ENCODE data around the gene TRIM25. TPM values are rescaled to one million over a fixed set of nuclear protein-coding genes. Genes with fewer than 3 reads are reported as not detected.

The TRIM25 gene
- total RNA-seq, 5 donors from 2014 or later (not counting 1 experiment from before 2014, with no cell fraction given), result 41.4 to 59.7 (median 56.1) TPM

GRCh38 chr17:56898874-56899273 is 15.0 kb downstream of the TRIM25 start:
- H3K36me3 ChIP-seq (ENCODE audit: control insufficient read depth in 2 of 2, extremely low read depth in 1 of 2, insufficient read depth in 1 of 2, low read length in 1 of 2), result peaks cover 35 to 92% of the 10 kb centered on the region in 2 donors
- H3K27me3 ChIP-seq (replicated peaks in 1 of 2; ENCODE audit: control insufficient read depth in 2 of 2, extremely low read depth in 1 of 2, insufficient read depth in 2 of 2, low read length in 1 of 2), result no peaks in the 10 kb centered on the region
- WGBS (ENCODE audit: insufficient coverage), result 77% methylated on average over 6 of the region's 9 CpGs
- ATAC-seq (replicated peaks in 1 of 4) (no peak), DNase-seq (no peak)
- Mint-ChIP-seq H3K36me3 (peaks cover 74% of the 10 kb centered on the region), H3K27ac (no peak overlapping the region), H3K4me1 (peaks cover 0 to 8% (median 0%) of the 10 kb centered on the region in 3 donors), H3K27me3 (no peaks in the 10 kb centered on the region), H3K4me3 (no peak overlapping the region), H3K9me3 (no peaks in the 10 kb centered on the region)
- H3K27ac ChIP-seq (ENCODE audit: low read length), result no peak overlapping the region
- H3K4me1 ChIP-seq (ENCODE audit: control insufficient read depth in 1 of 2, extremely low read depth in 1 of 2, insufficient read depth in 2 of 2, low read length in 2 of 2), result no peaks in the 10 kb centered on the region
- H3K9me3 ChIP-seq, result no peaks in the 10 kb centered on the region
- CTCF ChIA-PET, result interaction anchor here in 1 of 2 donors (0.6 kb wide), 1 partner anchor 1262 kb away, joined by 4 read pairs; no protein-coding TSS in a partner anchor
- H3K4me3 ChIP-seq (ENCODE audit: control insufficient read depth in 1 of 2, extremely low read depth in 1 of 2, low read length in 1 of 2), result no peak overlapping the region
- POLR2A ChIA-PET, result no interaction called here

GRCh38 chr17:56897646-56898424 is 16.0 kb downstream of the TRIM25 start:
- no peaks in the 10 kb centered on the region for H3K9me3 ChIP-seq
- ChIA-PET CTCF (interaction anchor here in 1 of 2 donors (0.6 kb wide), 1 partner anchor 24 kb away, joined by 3 read pairs; no protein-coding TSS in a partner anchor), POLR2A (no interaction called here)
- DNase-seq (no peak), ATAC-seq (replicated peaks in 1 of 4) (no peak)
- no peaks in the 10 kb centered on the region for H3K27me3 ChIP-seq (replicated peaks in 1 of 2; ENCODE audit: control insufficient read depth in 2 of 2, extremely low read depth in 1 of 2, insufficient read depth in 2 of 2, low read length in 1 of 2)
- H3K27ac ChIP-seq (ENCODE audit: low read length), result no peak overlapping the region
- no peaks in the 10 kb centered on the region for H3K9me3 Mint-ChIP-seq
- WGBS (ENCODE audit: insufficient coverage), result 91% methylated on average over 10 of the region's 14 CpGs
- H3K4me1 Mint-ChIP-seq, result peaks cover 0 to 8% (median 0%) of the 10 kb centered on the region in 3 donors
- no peak overlapping the region for H3K27ac Mint-ChIP-seq
- H3K4me1 ChIP-seq (ENCODE audit: control insufficient read depth in 1 of 2, extremely low read depth in 1 of 2, insufficient read depth in 2 of 2, low read length in 2 of 2), result no peaks in the 10 kb centered on the region
- no peaks in the 10 kb centered on the region for H3K27me3 Mint-ChIP-seq
- H3K36me3 Mint-ChIP-seq, result peaks cover 77% of the 10 kb centered on the region
- no peak overlapping the region for H3K4me3 Mint-ChIP-seq
- H3K4me3 ChIP-seq (ENCODE audit: control insufficient read depth in 1 of 2, extremely low read depth in 1 of 2, low read length in 1 of 2), result no peak overlapping the region
- H3K36me3 ChIP-seq (ENCODE audit: control insufficient read depth in 2 of 2, extremely low read depth in 1 of 2, insufficient read depth in 1 of 2, low read length in 1 of 2), result peaks cover 39 to 94% of the 10 kb centered on the region in 2 donors

GRCh38 chr17:56896968-56897359 is 16.9 kb downstream of the TRIM25 start:
- no peak overlapping the region for H3K27ac Mint-ChIP-seq
- Histone ChIP-seq H3K9me3 (no peaks in the 10 kb centered on the region), H3K27ac (ENCODE audit: low read length) (no peak overlapping the region), H3K4me3 (ENCODE audit: control insufficient read depth in 1 of 2, extremely low read depth in 1 of 2, low read length in 1 of 2) (no peak overlapping the region), H3K27me3 (replicated peaks in 1 of 2; ENCODE audit: control insufficient read depth in 2 of 2, extremely low read depth in 1 of 2, insufficient read depth in 2 of 2, low read length in 1 of 2) (no peaks in the 10 kb centered on the region), H3K4me1 (ENCODE audit: control insufficient read depth in 1 of 2, extremely low read depth in 1 of 2, insufficient read depth in 2 of 2, low read length in 2 of 2) (no peaks in the 10 kb centered on the region), H3K36me3 (ENCODE audit: control insufficient read depth in 2 of 2, extremely low read depth in 1 of 2, insufficient read depth in 1 of 2, low read length in 1 of 2) (peaks cover 35 to 94% of the 10 kb centered on the region in 2 donors)
- peaks cover 77% of the 10 kb centered on the region for H3K36me3 Mint-ChIP-seq
- H3K4me3 Mint-ChIP-seq, result no peak overlapping the region
- CTCF ChIA-PET, result no interaction called here
- POLR2A ChIA-PET, result interaction anchor here in 1 of 2 donors (0.7 kb wide), 1 partner anchor 9 kb away, joined by 3 read pairs; no protein-coding TSS in a partner anchor
- H3K27me3 Mint-ChIP-seq, result no peaks in the 10 kb centered on the region
- 94% methylated on average over 2 of the region's 4 CpGs for WGBS (ENCODE audit: insufficient coverage)
- DNase-seq (no peak), ATAC-seq (replicated peaks in 1 of 4) (no peak)
- H3K4me1 Mint-ChIP-seq, result peaks cover 0 to 8% (median 0%) of the 10 kb centered on the region in 3 donors
- H3K9me3 Mint-ChIP-seq, result no peaks in the 10 kb centered on the region

GRCh38 chr17:56896217-56896967 is 17.5 kb downstream of the TRIM25 start:
- Mint-ChIP-seq H3K36me3 (peaks cover 71% of the 10 kb centered on the region), H3K27me3 (no peaks in the 10 kb centered on the region), H3K4me3 (no peak overlapping the region), H3K4me1 (peaks cover 0 to 8% (median 0%) of the 10 kb centered on the region in 3 donors), H3K27ac (no peak overlapping the region), H3K9me3 (no peaks in the 10 kb centered on the region)
- Histone ChIP-seq H3K9me3 (no peaks in the 10 kb centered on the region), H3K4me1 (ENCODE audit: control insufficient read depth in 1 of 2, extremely low read depth in 1 of 2, insufficient read depth in 2 of 2, low read length in 2 of 2) (no peaks in the 10 kb centered on the region), H3K27ac (ENCODE audit: low read length) (no peak overlapping the region), H3K36me3 (ENCODE audit: control insufficient read depth in 2 of 2, extremely low read depth in 1 of 2, insufficient read depth in 1 of 2, low read length in 1 of 2) (peaks cover 34 to 94% of the 10 kb centered on the region in 2 donors), H3K27me3 (replicated peaks in 1 of 2; ENCODE audit: control insufficient read depth in 2 of 2, extremely low read depth in 1 of 2, insufficient read depth in 2 of 2, low read length in 1 of 2) (no peaks in the 10 kb centered on the region), H3K4me3 (ENCODE audit: control insufficient read depth in 1 of 2, extremely low read depth in 1 of 2, low read length in 1 of 2) (no peak overlapping the region)
- POLR2A ChIA-PET, result interaction anchor here in 1 of 2 donors (0.6 to 0.7 kb wide), 2 partner anchors 8 to 844 kb away, joined by 3 read pairs; no protein-coding TSS in a partner anchor
- CTCF ChIA-PET, result no interaction called here
- DNase-seq (no peak), ATAC-seq (replicated peaks in 1 of 4) (no peak)
- WGBS (ENCODE audit: insufficient coverage), result 100% methylated on average over 1 of the region's 3 CpGs

- WGBS (ENCODE audit: insufficient coverage), result 98% methylated on average over 17 of the region's 20 CpGs
- Mint-ChIP-seq H3K9me3 (no peaks in the 10 kb centered on the region), H3K27me3 (no peaks in the 10 kb centered on the region), H3K36me3 (peaks cover 74% of the 10 kb centered on the region), H3K27ac (no peak overlapping the region), H3K4me3 (no peak overlapping the region), H3K4me1 (peaks cover 0 to 8% (median 0%) of the 10 kb centered on the region in 3 donors)
- POLR2A ChIA-PET, result no interaction called here
- no peak overlapping the region for H3K27ac ChIP-seq (ENCODE audit: low read length)
- CTCF ChIA-PET, result no interaction called here
- H3K4me1 ChIP-seq (ENCODE audit: control insufficient read depth in 1 of 2, extremely low read depth in 1 of 2, insufficient read depth in 2 of 2, low read length in 2 of 2), result no peaks in the 10 kb centered on the region
- H3K36me3 ChIP-seq (ENCODE audit: control insufficient read depth in 2 of 2, extremely low read depth in 1 of 2, insufficient read depth in 1 of 2, low read length in 1 of 2), result peaks cover 24 to 93% of the 10 kb centered on the region in 2 donors
- no peak overlapping the region for H3K4me3 ChIP-seq (ENCODE audit: control insufficient read depth in 1 of 2, extremely low read depth in 1 of 2, low read length in 1 of 2)
- H3K27me3 ChIP-seq (replicated peaks in 1 of 2; ENCODE audit: control insufficient read depth in 2 of 2, extremely low read depth in 1 of 2, insufficient read depth in 2 of 2, low read length in 1 of 2), result no peaks in the 10 kb centered on the region
- no peak for DNase-seq
- no peak for ATAC-seq (replicated peaks in 1 of 4)
- no peaks in the 10 kb centered on the region for H3K9me3 ChIP-seq
Measured at GRCh38 chr17:56894859-56895455, 18.9 kb downstream of the TRIM25 start.

GRCh38 chr17:56893503-56893902 is 20.3 kb downstream of the TRIM25 start:
- DNase-seq (no peak), ATAC-seq (replicated peaks in 1 of 4) (no peak)
- Histone ChIP-seq H3K36me3 (ENCODE audit: control insufficient read depth in 2 of 2, extremely low read depth in 1 of 2, insufficient read depth in 1 of 2, low read length in 1 of 2) (peaks cover 19 to 84% of the 10 kb centered on the region in 2 donors), H3K4me1 (ENCODE audit: control insufficient read depth in 1 of 2, extremely low read depth in 1 of 2, insufficient read depth in 2 of 2, low read length in 2 of 2) (no peaks in the 10 kb centered on the region), H3K27ac (ENCODE audit: low read length) (no peak overlapping the region), H3K9me3 (no peaks in the 10 kb centered on the region), H3K27me3 (replicated peaks in 1 of 2; ENCODE audit: control insufficient read depth in 2 of 2, extremely low read depth in 1 of 2, insufficient read depth in 2 of 2, low read length in 1 of 2) (no peaks in the 10 kb centered on the region), H3K4me3 (ENCODE audit: control insufficient read depth in 1 of 2, extremely low read depth in 1 of 2, low read length in 1 of 2) (no peak overlapping the region)
- ChIA-PET POLR2A (interaction anchor here in 1 of 2 donors (0.5 kb wide), 1 partner anchor 1877 kb away, joined by 4 read pairs; no protein-coding TSS in a partner anchor), CTCF (interaction anchor here in 1 of 2 donors (0.6 to 0.8 kb wide), 2 partner anchors 49 to 639 kb away, joined by 3 to 4 read pairs; no protein-coding TSS in a partner anchor)
- Mint-ChIP-seq H3K36me3 (peaks cover 78% of the 10 kb centered on the region), H3K27ac (no peak overlapping the region), H3K27me3 (no peaks in the 10 kb centered on the region), H3K4me3 (no peak overlapping the region), H3K9me3 (peaks cover 0 to 7% (median 0%) of the 10 kb centered on the region in 3 donors), H3K4me1 (peaks cover 0 to 8% (median 0%) of the 10 kb centered on the region in 3 donors)
- WGBS (ENCODE audit: insufficient coverage), result 87% methylated on average over 7 of the region's 7 CpGs

All from T-cell (primary cell).